GM18508 (cell line): Measurements from ENCODE around the gene CLK3.

Experiments used
- ATAC-seq: cut with Tn5 transposase; IDR thresholded peaks from one replicate; pipeline ENCODE4 v1.9.1; 2021; ENCODE audit warnings: moderate number of reproducible peaks; ENCODE audit not compliant: insufficient read depth, unreplicated experiment

CLK3 gene

GRCh38 chr15:74667975-74668374 lies 52.3 kb downstream of the CLK3 start:
- ATAC-seq: no peak

- no peak for ATAC-seq
Observed at GRCh38 chr15:74669627-74670026, 54.0 kb downstream of the CLK3 start.

- ATAC-seq: no peak
Observed at GRCh38 chr15:74674161-74674560, 58.5 kb downstream of the CLK3 start.

- no peak for ATAC-seq
Observed at GRCh38 chr15:74676801-74677200, 61.2 kb downstream of the CLK3 start.
